Nucleus accumbens (tissue), 56 donors: ENCODE results near the gene HEG1.
A peak's percentile ranks its signal among the peaks of the same experiment; 100 is the strongest.

Experiments
- DNase-seq, 56 donors: peaks; one replicate each; lab custom pipeline; 2025; lab: John Stamatoyannopoulos, UW

Gene HEG1

GRCh38 chr3:125051715-125052581 is 3.8 kb downstream of the HEG1 start:
- DNase-seq, result peak in 20 of 56 donors; percentile 12 to 51 (median 27)

DNA sequence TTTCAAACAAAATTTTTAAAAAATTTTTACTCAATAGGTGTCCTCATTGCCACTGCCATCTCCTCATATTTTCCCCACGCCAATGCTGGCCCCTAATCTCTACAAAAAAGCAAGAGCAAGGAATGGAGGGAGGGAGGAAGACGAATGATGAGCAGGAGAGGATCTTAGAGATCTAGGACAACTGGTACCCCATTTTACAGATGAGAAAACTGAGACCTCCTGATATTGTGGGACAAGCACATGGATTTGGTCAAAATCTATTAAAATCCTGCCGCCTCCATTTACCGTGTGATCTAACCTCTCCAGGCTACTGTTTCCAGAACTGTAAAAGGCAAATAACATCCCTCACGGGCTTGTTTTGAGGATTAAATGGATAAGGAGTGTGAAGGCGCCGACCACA is 4.6 kb downstream of the HEG1 start:
- DNase-seq, result no peak

GRCh38 chr3:125050488-125051090 is 5.2 kb downstream of the HEG1 start:
- DNase-seq, result no peak

GRCh38 chr3:125048282-125048681 is 7.5 kb downstream of the HEG1 start:
- DNase-seq, result no peak

DNA sequence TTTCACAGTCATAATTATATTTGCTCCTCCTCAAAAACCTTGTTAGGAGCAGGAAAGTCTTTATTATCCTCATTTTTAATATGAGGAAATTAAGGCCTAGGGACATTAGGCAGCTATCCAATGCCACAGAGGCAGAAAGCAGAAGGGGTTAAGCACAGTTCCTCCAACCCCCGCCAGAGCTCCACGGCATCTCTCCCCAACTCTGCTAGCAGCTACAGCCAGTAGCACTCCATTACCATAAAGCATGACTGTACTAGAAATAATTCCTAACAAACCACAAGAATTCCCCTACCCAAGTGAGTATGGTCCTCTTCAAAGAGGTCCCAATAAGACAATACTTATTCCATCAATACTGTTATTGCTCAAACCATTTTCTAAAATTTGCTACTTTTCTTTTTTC is 9.8 kb downstream of the HEG1 start:
- no peak for DNase-seq

- no peak for DNase-seq
Measured at GRCh38 chr3:125045194-125045593, 10.6 kb downstream of the HEG1 start.

- no peak for DNase-seq
Measured at GRCh38 chr3:125043599-125044151, 12.1 kb downstream of the HEG1 start.

GRCh38 chr3:125042725-125043406 is 12.9 kb downstream of the HEG1 start:
- peak in 3 of 56 donors; percentile 8 to 21 (median 10) for DNase-seq

- DNase-seq, result peak in 21 of 56 donors; percentile 18 to 53 (median 26)
Measured at GRCh38 chr3:125039131-125040100, 16.4 kb downstream of the HEG1 start.

DNA sequence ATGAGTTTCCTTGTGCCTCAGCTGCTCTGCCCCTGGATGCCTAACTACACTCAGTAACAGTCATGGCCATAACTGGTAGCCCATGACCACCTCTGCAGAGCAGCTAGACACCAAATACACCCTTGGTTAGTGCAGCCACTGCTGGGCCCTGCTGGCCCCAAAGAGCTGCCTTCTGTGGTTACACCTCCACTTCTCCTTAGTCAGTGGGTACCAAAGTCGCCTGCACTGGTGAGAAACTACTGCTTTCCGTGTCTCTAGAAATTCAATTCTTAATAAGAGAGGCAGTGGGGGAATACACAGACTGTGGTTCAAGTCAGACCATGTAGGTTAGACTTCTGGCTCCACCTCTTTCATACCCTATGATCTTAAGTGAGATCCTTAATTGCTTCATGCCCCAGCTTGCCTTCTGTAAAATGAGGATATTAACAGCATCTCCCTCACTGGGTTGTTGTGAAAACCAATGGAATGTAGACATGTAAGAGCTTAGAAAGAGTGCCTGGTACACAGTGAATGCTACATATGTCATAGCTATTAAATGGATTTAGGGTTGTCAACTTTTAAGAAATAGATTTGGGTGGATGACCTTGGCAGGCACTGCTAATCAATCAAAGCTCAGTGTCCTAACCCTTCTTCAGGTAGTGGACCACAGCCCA is 18.2 kb downstream of the HEG1 start:
- DNase-seq, result no peak

GRCh38 chr3:125035217-125035616 is 20.6 kb downstream of the HEG1 start:
- no peak for DNase-seq

DNA sequence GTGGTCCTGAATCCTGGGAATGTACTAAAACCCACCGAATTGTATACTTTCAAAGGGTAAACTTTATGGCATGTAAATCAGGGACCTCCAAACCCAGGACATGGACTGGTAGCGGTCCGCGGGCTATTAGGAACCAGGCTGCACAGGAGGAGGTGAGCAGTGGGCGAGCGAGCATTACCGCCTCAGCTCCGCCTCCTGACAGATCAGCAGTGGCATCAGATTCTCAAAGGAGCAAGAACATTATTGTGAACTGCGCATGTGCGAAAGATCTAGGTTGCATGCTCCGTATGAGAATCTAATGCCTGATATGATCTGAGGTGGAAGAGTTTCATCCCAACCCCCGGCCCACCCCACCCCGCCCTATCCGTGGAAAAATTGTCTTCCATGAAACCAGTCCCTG is 22.2 kb downstream of the HEG1 start:
- no peak for DNase-seq

DNA sequence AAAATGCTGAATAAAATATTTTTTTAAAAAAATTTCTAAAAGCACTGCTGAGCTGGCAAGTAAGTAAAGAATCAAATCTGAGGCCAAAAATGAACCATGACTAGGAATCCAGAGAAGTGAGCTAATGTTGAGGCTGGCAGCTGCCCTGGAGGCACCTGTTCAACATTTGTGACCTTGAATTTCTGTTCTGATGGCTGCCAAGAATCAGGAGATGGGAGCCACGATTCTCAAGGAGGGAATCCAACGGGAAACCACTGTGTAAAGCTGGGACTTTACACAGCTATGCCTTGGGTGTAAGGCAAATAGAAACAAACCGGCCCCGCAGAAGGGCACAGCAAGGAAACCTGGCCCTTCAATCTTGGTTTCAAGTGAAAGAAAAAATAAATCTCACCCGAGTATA is 22.7 kb downstream of the HEG1 start:
- no peak for DNase-seq

- DNase-seq, result no peak
Measured at GRCh38 chr3:125032683-125033082, 23.1 kb downstream of the HEG1 start.

- DNase-seq, result no peak
Measured at GRCh38 chr3:125032100-125032643, 23.6 kb downstream of the HEG1 start.

DNA sequence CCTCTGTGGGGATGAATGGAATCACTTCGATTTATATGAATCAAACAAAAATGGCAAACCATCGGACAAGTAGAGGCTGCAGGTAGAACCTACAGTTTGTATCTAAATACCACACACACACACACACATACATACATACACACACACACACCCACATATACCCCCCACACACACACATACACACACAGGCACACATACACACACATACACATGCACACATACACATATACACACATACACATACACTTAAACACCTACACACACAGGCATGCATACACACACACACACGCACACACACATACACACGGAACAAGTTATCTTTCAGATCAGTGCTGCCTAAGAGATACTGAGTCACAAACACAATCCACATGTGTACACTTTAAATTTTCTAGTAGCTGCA is 24.3 kb downstream of the HEG1 start:
- no peak for DNase-seq

- DNase-seq, result no peak
Measured at GRCh38 chr3:125028657-125029056, 27.1 kb downstream of the HEG1 start.

DNA sequence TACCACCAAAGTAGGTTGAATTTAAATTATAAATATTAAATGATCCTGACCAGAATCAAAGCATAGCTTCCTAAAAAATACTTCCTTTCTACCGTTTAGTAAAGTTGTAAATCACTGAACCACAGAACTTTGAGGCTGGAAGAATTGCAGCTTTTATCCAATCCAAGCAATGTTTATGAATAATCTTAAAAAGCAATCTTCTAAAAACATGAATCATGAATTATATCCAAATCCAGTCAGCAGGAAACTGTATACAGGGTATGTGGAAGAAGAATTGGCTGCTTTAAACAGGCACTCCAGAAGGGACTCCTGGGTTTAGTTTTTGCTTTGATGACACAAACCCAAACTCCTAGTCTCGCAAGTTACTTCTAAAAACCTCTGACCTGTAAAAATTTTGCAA is 30.2 kb downstream of the HEG1 start:
- no peak for DNase-seq

GRCh38 chr3:125024817-125025216 is 31.0 kb downstream of the HEG1 start:
- DNase-seq, result peak in 3 of 56 donors; percentile 13 to 19 (median 18)
